HepG2 (cell line): Measurements from ENCODE around the gene FAM222A. TPM values are rescaled to one million over a fixed set of nuclear protein-coding genes. Genes with fewer than 3 reads are reported as not detected.

ENCODE experiments used
- ATAC-seq: fragments of 200-7000 bp; cut with Tn5 transposase; 3 replicates; pipeline ENCODE4 v1.9.1; 2020; ENCODE audit warnings: mild to moderate bottlenecking, moderate library complexity
- BruUV-seq: library from RNA; stranded (reverse); fragments of 400-500 nt; replicated peaks from 2 replicates; lab custom pipeline; 2021; lab: Mats Ljungman, UMichigan
- CTCF ChIA-PET: fragments of 300-600 bp; formaldehyde crosslinking; extraction: SDS; loops from one replicate; lab custom pipeline; 2021; ENCODE audit warnings: low total read pairs, inconsistent platforms, low intra/inter-chr PET ratio; lab: Yijun Ruan, JAX
- POLR2A ChIA-PET: fragments of 350-600 bp; sonication (Branson Sonifier 250); formaldehyde crosslinking; loops from one replicate; lab custom pipeline; 2020; ENCODE audit warnings: antibody characterized with exemption, inconsistent platforms; lab: Yijun Ruan, JAX
- DNase-seq: peaks from one replicate; pipeline ENCODE4 v3.0.0-alpha.2; 2015; ENCODE audit warnings: low spot score
- FAIRE-seq: peaks from 3 replicates; lab custom pipeline; 2011; peaks lifted over from hg19 to GRCh38; lab: Jason Lieb, UNC
- H2AFZ ChIP-seq: one replicate; pipeline ENCODE4 v1.6.1; 2011; ENCODE audit warnings: low read length, inconsistent platforms
- H3K27ac ChIP-seq: fragments of 300-600 bp; 3 replicates; pipeline ENCODE4 v1.8.0; 2011; ENCODE audit warnings: mixed run types, mild to moderate bottlenecking, mixed read lengths, low read length, inconsistent platforms; ENCODE audit not compliant: insufficient read depth; ENCODE audit errors: extremely low read length
- H3K27me3 ChIP-seq, 2 experiments: fragments of 200-600 bp in 1 of 2; 2 replicates in 1 of 2; 3 replicates in 1 of 2; pipeline versions ENCODE4 v1.6.0 to v1.8.0; 2011; ENCODE audit warnings: low read length in 2 of 2, mild to moderate bottlenecking in 2 of 2, moderate library complexity in 2 of 2, inconsistent platforms in 1 of 2; ENCODE audit not compliant: insufficient read depth in 2 of 2, control insufficient read depth in 1 of 2
- H3K36me3 ChIP-seq, 2 experiments: fragments of 200-600 bp in 1 of 2; replicated peaks in 1 of 2; 2 replicates in 1 of 2; 3 replicates in 1 of 2; pipeline versions ENCODE4 v1.5.1 to v1.8.0; 2011; ENCODE audit warnings: low read length in 2 of 2, inconsistent platforms in 1 of 2; ENCODE audit not compliant: insufficient read depth in 2 of 2, control insufficient read depth in 1 of 2
- H3K4me1 ChIP-seq: 2 replicates; pipeline ENCODE4 v1.5.1; 2012; ENCODE audit warnings: low read length, inconsistent platforms; ENCODE audit not compliant: insufficient read depth
- H3K4me2 ChIP-seq: 2 replicates; pipeline ENCODE4 v1.6.0; 2011; ENCODE audit warnings: low read depth, low read length, inconsistent platforms
- H3K4me3 ChIP-seq, 3 experiments: fragments of 200-600 bp in 1 of 3; sonication (generic), shearing (Covaris generic) in 1 of 3; replicated peaks in 1 of 3; 2 replicates each; pipeline ENCODE4 v1.5.1; 2011 to 2016; ENCODE audit warnings: low read length in 3 of 3, inconsistent platforms in 2 of 3, low read depth in 2 of 3, mild to moderate bottlenecking in 2 of 3, control low read depth in 1 of 3, mixed read lengths in 1 of 3; ENCODE audit not compliant: insufficient read depth in 1 of 3
- H3K79me2 ChIP-seq: one replicate; pipeline ENCODE4 v1.6.1; 2011; ENCODE audit warnings: low read length, inconsistent platforms; ENCODE audit not compliant: insufficient read depth
- H3K9ac ChIP-seq: 2 replicates; pipeline ENCODE4 v1.6.0; 2011; ENCODE audit warnings: mild to moderate bottlenecking, low read depth, low read length, inconsistent platforms; ENCODE audit not compliant: insufficient read depth
- H3K9me3 ChIP-seq: 2 replicates; pipeline ENCODE4 v1.5.1; 2012; ENCODE audit warnings: mild to moderate bottlenecking, low read length
- H4K20me1 ChIP-seq: 2 replicates; pipeline ENCODE4 v1.6.0; 2011; ENCODE audit warnings: inconsistent platforms, mild to moderate bottlenecking, low read length, moderate library complexity; ENCODE audit not compliant: insufficient read depth
- GFI1 ChIP-seq: sonication (generic); formaldehyde crosslinking; IDR thresholded peaks from 2 replicates; pipeline ENCODE4 v1.5.0; 2020; ENCODE audit warnings: missing genetic modification reagents, mild to moderate bottlenecking, borderline replicate concordance
- MTA1 ChIP-seq: sonication (generic); formaldehyde crosslinking; IDR thresholded peaks from 2 replicates; pipeline ENCODE4 v1.4.0; 2020; ENCODE audit warnings: missing genetic modification reagents, mild to moderate bottlenecking, borderline replicate concordance
- RBFOX2 ChIP-seq: fragments of 200-400 bp; formaldehyde crosslinking; IDR thresholded peaks from 2 replicates; pipeline ENCODE4 v1.6.1; 2017; ENCODE audit warnings: low read depth, mild to moderate bottlenecking, low read length
- THAP7 ChIP-seq: sonication (generic); formaldehyde crosslinking; IDR thresholded peaks from 2 replicates; pipeline ENCODE4 v1.8.1; 2023; ENCODE audit warnings: mild to moderate bottlenecking, missing genetic modification reagents
- ZBTB4 ChIP-seq: sonication (generic); formaldehyde crosslinking; IDR thresholded peaks from 2 replicates; pipeline ENCODE4 v1.4.0; 2020; ENCODE audit warnings: missing genetic modification reagents, mild to moderate bottlenecking, borderline replicate concordance
- ZNF629 ChIP-seq: sonication (generic); formaldehyde crosslinking; conservative IDR thresholded peaks from 2 replicates; pipeline ENCODE4 v1.5.0; 2020; ENCODE audit warnings: missing genetic modification reagents
- WGBS: methylation state at CpG from one replicate; pipeline ENCODE4 v1.1.6; 2017; ENCODE audit warnings: low lambda C conversion rate; 5-methylcytosine and 5-hydroxymethylcytosine counted together
- in situ Hi-C: cut with HindIII; loops from 2 replicates; pipeline ENCODE4 v1.10.0; 2017; ENCODE audit warnings: low pct_unique_long_range_greater_than_20kb; ENCODE audit not compliant: extremely low pct_ligation_motif_present
- intact Hi-C: fragments of 100-400 bp; cut with micrococcal nuclease; formaldehyde crosslinking; loops from one replicate; pipeline ENCODE4 v1.10.0; 2022; ENCODE audit not compliant: unreplicated experiment
- polyA plus RNA-seq, 8 experiments: library from polyadenylated mRNA; depleted of rRNA in 3 of 8; stranded (reverse) in 7 of 8; unstranded in 1 of 8; fragments of >200 nt; fragmentation: Illumina TruSeq in 4 of 8; extraction: Trizol in 4 of 8; gene quantifications; 2 replicates each; pipeline versions ENCODE4 v1.2.1 to v1.2.3, GENCODE V29; 2011 to 2016; ENCODE audit warnings: low read depth in 4 of 8, missing spikeins in 1 of 8, mixed read lengths in 1 of 8; ENCODE audit not compliant: insufficient read depth in 1 of 8
- total RNA-seq, 5 experiments: library from RNA; depleted of rRNA; stranded (reverse); fragments of >200 nt; fragmentation: Illumina TruSeq; extraction: Trizol; gene quantifications; 2 replicates each; pipeline ENCODE4 v1.2.3, GENCODE V29; 2016; ENCODE audit warnings: low read depth in 1 of 5

FAM222A gene
- total and polyA plus RNA-seq, 2 of the 13 experiments (the other 11 are each of a cell fraction or from before 2014, with no cell fraction given), result 2.7 to 9.6 TPM

- peak; percentile 5; the same call in 1 of the 3 replicates for ATAC-seq
- CTCF ChIA-PET, result no interaction called here
Observed at GRCh38 chr12:109735825-109736551, 22.4 kb downstream of the FAM222A start.

More at GRCh38 chr12:109735825-109736551, 22.4 kb downstream of the FAM222A start:
- in situ Hi-C loops, result no loop called here
- Histone ChIP-seq H3K9me3 (no peaks in the 10 kb centered on the region), H3K4me1 (peaks cover 83% of the 10 kb centered on the region), H4K20me1 (no peaks in the 10 kb centered on the region), H3K27me3 (no peaks in the 10 kb centered on the region), H3K36me3 (no peaks in the 10 kb centered on the region; a peak in 1 of 5 replicates), H3K79me2 (peaks cover 11% of the 10 kb centered on the region), H3K4me3 (no peak overlapping the region), H3K4me2 (no peak overlapping the region), H2AFZ (no peak overlapping the region), H3K27ac (peak overlapping the region; percentile 43), H3K9ac (no peak overlapping the region)
- DNase-seq, result no peak
- POLR2A ChIA-PET, result interaction anchor here (0.8 to 3.1 kb wide), 4 partner anchors 9 to 20 kb away, joined by 3 to 21 read pairs (median 4); no protein-coding TSS in a partner anchor
- intact Hi-C loops, result no loop called here
- TF ChIP-seq ZBTB4 (CRISPR knock-in tag) (0 out of 2 replicates have a peak, but pooled peaks have one; percentile 13), RBFOX2 (no peak), THAP7 (CRISPR knock-in tag) (no peak), MTA1 (CRISPR knock-in tag) (0 out of 2 replicates have a peak, but pooled peaks have one; percentile 6), GFI1 (peak; percentile 11; the same call in 1 of the 2 replicates), ZNF629 (CRISPR knock-in tag) (peak; percentile 81)
- no TSS peak for BruUV-seq
- no peak for FAIRE-seq
- 72% methylated on average over 8 of the region's 9 CpGs for WGBS
